ENCODE results near the gene LARP4B.

The LARP4B gene

GRCh38 chr10:777913-778479 is 153.5 kb downstream of the LARP4B start:
- DNase-seq (ENCODE audit: low read depth) = no peak
- no peak for TF ChIP-seq CTCF (conservative IDR thresholded peaks at IDR 0.05; ENCODE audit: low read length)
- no peak overlapping the region for H3K4me3 ChIP-seq (ENCODE audit: low read length)

- DNase-seq (ENCODE audit: low read depth) = no peak
- no peak overlapping the region for H3K4me3 ChIP-seq (ENCODE audit: low read length)
- TF ChIP-seq CTCF (conservative IDR thresholded peaks at IDR 0.05; ENCODE audit: low read length) = no peak
These were observed 154.7 kb downstream of the LARP4B start for GRCh38 chr10:776772-777171.

GRCh38 chr10:775245-776075 is 156.0 kb downstream of the LARP4B start:
- no peak for TF ChIP-seq CTCF (conservative IDR thresholded peaks at IDR 0.05; ENCODE audit: low read length)
- no peak overlapping the region for H3K4me3 ChIP-seq (ENCODE audit: low read length)
- DNase-seq (ENCODE audit: low read depth) = peak; percentile 18

- no peak for DNase-seq (ENCODE audit: low read depth)
- no peak for TF ChIP-seq CTCF (conservative IDR thresholded peaks at IDR 0.05; ENCODE audit: low read length)
- H3K4me3 ChIP-seq (ENCODE audit: low read length) = no peak overlapping the region
These were observed 156.8 kb downstream of the LARP4B start for GRCh38 chr10:774661-775244.

- DNase-seq (ENCODE audit: low read depth) = no peak
- no peak overlapping the region for H3K4me3 ChIP-seq (ENCODE audit: low read length)
- no peak for TF ChIP-seq CTCF (conservative IDR thresholded peaks at IDR 0.05; ENCODE audit: low read length)
These were observed 157.3 kb downstream of the LARP4B start for GRCh38 chr10:774223-774622.

GRCh38 chr10:773562-774161 is 157.8 kb downstream of the LARP4B start:
- TF ChIP-seq CTCF (conservative IDR thresholded peaks at IDR 0.05; ENCODE audit: low read length) = no peak
- DNase-seq (ENCODE audit: low read depth) = no peak
- H3K4me3 ChIP-seq (ENCODE audit: low read length) = no peak overlapping the region
